Adrenal gland (tissue), 12 donors: ENCODE results near the gene ADD3. TPM values are rescaled to one million over a fixed set of nuclear protein-coding genes. Genes with fewer than 3 reads are reported as not detected.

Experiments
- DNase-seq, 7 donors: peaks; one replicate each; pipeline ENCODE4 v3.0.0-alpha.2; 2019 to 2020
- H3K27ac ChIP-seq, 5 donors: fragments of 200-600 bp; sonication (generic) in 4 of 5; 1 replicate in 3 of 5; 2 replicates in 2 of 5; pipeline versions ENCODE4 v1.5.1 to v1.8.0; 2016 to 2020; ENCODE audit warnings: mild to moderate bottlenecking in 1 of 5
- H3K27me3 ChIP-seq: fragments of 200-600 bp; 2 replicates; pipeline ENCODE4 v1.8.0; 2021
- H3K36me3 ChIP-seq, 2 donors: fragments of 200-600 bp; replicated peaks in 1 of 2; 1 replicate in 1 of 2; 2 replicates in 1 of 2; pipeline versions ENCODE4 v1.5.1 to v1.8.0; 2018 to 2022
- H3K4me1 ChIP-seq, 2 donors: fragments of 200-600 bp; replicated peaks in 1 of 2; 1 replicate in 1 of 2; 2 replicates in 1 of 2; pipeline versions ENCODE4 v1.5.1 to v1.8.0; 2018 to 2021
- H3K4me3 ChIP-seq, 4 donors: fragments of 200-600 bp; sonication (generic) in 3 of 4; one replicate each; pipeline ENCODE4 v1.5.1; 2016 to 2018
- H3K9me3 ChIP-seq, 3 donors: fragments of 200-600 bp; sonication (generic) in 1 of 3; replicated peaks in 1 of 3; 1 replicate in 2 of 3; 2 replicates in 1 of 3; pipeline versions ENCODE4 v1.5.1 to v1.8.0; 2016 to 2021
- POLR2A ChIP-seq, 2 donors: fragments of 450-650 bp; IDR thresholded peaks; one replicate each; pipeline ENCODE4 v1.6.1; 2017; ENCODE audit warnings: antibody characterized with exemption in 2 of 2, mild to moderate bottlenecking in 2 of 2, moderate library complexity in 1 of 2
- WGBS, 4 donors: extraction: QIAGEN DNeasy Blood & Tissue Kit in 2 of 4; methylation state at CpG; one replicate each; pipeline versions ENCODE4 v1.1.5 to v1.1.7; 2013 to 2017; 5-methylcytosine and 5-hydroxymethylcytosine counted together
- intact Hi-C, 2 donors: fragments of 100-400 bp; cut with DNase I; formaldehyde crosslinking; loops; one replicate each; pipeline versions ENCODE4 v1.14.1 to v1.15.0; 2022 to 2023
- polyA plus RNA-seq, 3 donors: library from polyadenylated mRNA; stranded (reverse); fragments of 200-250 nt in 2 of 3; fragments of 350-450 nt in 1 of 3; fragmentation: Illumina TruSeq in 1 of 3; extraction: RNeasy Lipid Tissue Mini Kit (QIAGEN cat#74804) in 1 of 3; gene quantifications; one replicate each; pipeline ENCODE4 v1.2.3, GENCODE V29; 2013 to 2014
- total RNA-seq, 9 donors: library from RNA; depleted of rRNA in 4 of 9; stranded (reverse); fragments of >200 nt in 4 of 9; fragments of 120-200 nt in 1 of 9; fragmentation: NEBNext Ultra II Directional in 1 of 9; extraction: Animal tissue kit (Norgen Biotek cat#: 25700) in 1 of 9; gene quantifications; one replicate each; pipeline versions ENCODE4 v1.1.0 to v1.2.4, GENCODE V29; 2013 to 2023
- TF ChIP-seq, protein P1 (sequence below), 6 experiments: fragments of 450-650 bp in 4 of 6; fragments of 200-600 bp in 2 of 6; sonication (generic) in 1 of 6; IDR thresholded peaks; 1 replicate in 5 of 6; 2 replicates in 1 of 6; pipeline versions ENCODE4 v1.5.1 to v1.8.0; 2016 to 2021; ENCODE audit warnings: antibody characterized with exemption in 6 of 6, mild to moderate bottlenecking in 2 of 6, moderate library complexity in 1 of 6
- donor health status: healthy with polysubstance abuse.
- donor health status: Bipolar disorder and iron deficiency.
- donor health status: DM: yes; HTN: yes; CAD: no.
- donor health status: DM: no; HTN: no; CAD: no.
- donor health status: DM: no; HTN: no; CAD: no.
- donor health status: DM: yes; HTN: yes; CAD: no.

ADD3 gene
- total and polyA plus RNA-seq, 12 donors: 15.6 to 122 (median 43.4) TPM

DNA sequence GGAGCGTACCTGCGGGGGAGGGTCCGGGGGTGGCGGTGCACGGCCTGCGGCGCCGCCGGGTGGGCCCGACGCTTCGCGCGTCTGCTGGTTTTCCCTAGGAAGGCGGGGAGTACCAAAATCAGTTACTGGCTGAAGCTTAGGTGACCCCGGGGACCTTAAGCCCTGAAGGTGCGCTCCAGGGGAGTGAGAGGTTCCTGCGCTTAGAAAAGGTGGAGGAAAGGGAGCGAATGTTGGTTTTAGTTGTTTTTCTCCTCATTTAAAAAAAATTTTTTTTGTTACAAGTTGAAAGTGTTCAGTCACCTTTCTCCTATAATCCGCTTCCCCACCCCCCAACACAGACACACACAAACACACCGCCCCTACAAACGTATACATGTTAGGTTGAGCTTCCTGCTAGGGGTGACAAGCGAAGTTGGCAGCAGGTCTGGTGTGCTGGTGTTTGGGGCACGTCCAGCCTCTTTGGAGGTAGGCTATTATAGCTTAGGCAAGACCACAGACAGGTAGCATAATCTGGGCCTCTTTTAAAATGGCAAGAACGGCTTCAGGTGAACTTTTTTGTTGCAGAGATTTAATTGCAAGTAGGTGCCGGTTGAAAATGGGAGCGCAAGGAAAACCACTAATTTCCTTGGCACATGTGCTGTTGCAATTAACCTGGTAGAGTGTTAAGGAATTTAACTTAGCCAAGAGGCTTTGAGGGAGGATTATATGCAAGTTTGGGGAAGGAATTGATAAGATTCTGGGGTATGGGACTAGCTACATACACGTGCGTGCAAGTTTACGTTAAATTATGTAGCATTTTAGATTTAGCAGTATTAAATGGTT, 945 bp downstream of the ADD3 start:
- Histone ChIP-seq H3K27me3 (no peaks in the 10 kb centered on the region), H3K4me1 (peaks cover 4 to 33% of the 10 kb centered on the region in 2 donors), H3K36me3 (no peaks in the 10 kb centered on the region), H3K4me3 (peak overlapping the region; percentile 36 to 96 (median 82)), H3K9me3 (no peaks in the 10 kb centered on the region), H3K27ac (peak overlapping the region in 4 of 5 donors; percentile 81 to 90 (median 86))
- TF ChIP-seq, protein P1, sequence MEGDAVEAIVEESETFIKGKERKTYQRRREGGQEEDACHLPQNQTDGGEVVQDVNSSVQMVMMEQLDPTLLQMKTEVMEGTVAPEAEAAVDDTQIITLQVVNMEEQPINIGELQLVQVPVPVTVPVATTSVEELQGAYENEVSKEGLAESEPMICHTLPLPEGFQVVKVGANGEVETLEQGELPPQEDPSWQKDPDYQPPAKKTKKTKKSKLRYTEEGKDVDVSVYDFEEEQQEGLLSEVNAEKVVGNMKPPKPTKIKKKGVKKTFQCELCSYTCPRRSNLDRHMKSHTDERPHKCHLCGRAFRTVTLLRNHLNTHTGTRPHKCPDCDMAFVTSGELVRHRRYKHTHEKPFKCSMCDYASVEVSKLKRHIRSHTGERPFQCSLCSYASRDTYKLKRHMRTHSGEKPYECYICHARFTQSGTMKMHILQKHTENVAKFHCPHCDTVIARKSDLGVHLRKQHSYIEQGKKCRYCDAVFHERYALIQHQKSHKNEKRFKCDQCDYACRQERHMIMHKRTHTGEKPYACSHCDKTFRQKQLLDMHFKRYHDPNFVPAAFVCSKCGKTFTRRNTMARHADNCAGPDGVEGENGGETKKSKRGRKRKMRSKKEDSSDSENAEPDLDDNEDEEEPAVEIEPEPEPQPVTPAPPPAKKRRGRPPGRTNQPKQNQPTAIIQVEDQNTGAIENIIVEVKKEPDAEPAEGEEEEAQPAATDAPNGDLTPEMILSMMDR (IDR thresholded peaks at IDR 0.05): no peak
- TF ChIP-seq POLR2A (IDR thresholded peaks at IDR 0.05): no peak
- intact Hi-C loops: loop anchor here (10.0 kb wide), 1 partner anchor 124 kb away; no protein-coding TSS in a partner anchor
- 4 to 6% (median 5%) methylated on average over 18 to 30 of the region's 30 CpGs for WGBS, 4 donors
- peak; percentile 25 to 57 (median 35) for DNase-seq

DNA sequence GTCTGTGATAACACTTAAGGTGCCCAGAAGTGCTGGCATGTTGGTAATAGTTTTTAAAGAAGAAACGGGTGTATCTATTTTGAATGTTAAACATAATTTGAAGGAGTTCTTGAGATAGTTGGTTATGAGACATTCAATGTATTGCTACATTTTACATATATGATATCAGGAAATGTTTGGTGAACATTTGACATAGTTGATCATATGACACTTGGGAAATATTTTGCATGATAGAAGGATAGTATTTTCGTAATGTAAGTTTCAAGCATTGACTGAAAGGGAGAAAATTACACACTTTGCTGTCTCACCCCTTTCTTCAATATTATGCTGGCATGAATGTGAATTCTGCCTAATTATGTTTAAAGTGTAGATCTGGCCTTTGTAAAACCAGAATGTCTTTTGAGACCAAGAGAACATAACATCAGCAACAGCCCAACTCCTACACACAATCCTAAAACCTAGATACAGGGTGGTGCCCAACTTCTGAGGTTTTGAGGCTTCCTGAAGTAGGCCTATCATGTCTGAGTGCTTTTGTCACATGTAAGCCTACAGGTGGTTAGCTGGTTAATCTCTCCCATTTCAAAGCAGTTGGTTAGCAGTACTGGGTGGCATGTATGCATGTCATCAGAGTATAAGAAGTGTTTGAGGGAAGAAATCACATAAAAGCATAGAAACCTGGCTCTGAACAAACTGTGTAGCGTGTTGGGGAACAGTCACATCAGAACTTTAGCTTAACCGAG, 2.1 kb downstream of the ADD3 start:
- no peak for TF ChIP-seq POLR2A (IDR thresholded peaks at IDR 0.05)
- TF ChIP-seq, protein P1 (IDR thresholded peaks at IDR 0.05): no peak
- 73 to 80% (median 77%) methylated on average over 4 of the region's 4 CpGs for WGBS, 4 donors
- no peak overlapping the region for H3K27ac ChIP-seq

DNA sequence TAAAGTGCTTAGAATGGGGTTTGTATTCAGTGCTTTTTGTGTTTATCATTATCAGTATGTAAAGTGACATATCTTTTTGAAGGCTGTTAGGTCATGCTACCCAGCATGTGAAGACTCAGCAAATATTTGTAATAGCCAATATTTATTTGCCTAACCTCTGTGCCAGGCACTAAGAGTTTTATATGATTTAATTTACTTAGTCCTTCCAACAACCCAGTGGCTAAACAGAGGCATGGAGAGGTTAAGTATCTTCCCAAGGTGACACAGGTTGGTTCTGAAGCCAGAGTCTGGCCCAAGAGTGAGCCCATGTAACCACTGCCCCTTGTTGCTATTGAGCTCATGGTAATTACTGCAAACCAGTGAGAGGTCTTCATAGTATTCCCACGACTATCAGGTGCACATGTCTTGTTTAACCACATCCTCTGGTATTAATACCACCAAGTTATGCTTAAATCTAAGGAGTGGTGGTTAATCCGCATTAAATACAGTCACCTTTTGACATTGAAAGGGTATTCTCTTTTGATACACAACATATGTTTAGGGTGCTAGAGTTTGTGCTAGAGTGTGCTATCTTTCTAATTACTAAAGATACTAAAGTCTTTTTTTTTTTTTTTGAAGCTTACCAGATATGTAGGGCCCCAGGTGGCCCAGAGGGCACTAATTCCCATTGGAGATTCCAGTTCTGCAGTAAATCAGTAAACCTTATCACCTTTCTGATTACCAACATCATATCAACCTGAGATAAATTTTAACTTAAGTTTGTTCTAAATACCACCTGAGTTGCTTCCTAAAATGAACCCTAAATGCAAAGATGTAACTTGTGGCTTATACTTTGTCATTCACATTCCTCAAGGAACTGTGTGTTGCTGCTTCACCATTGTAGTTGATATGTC, 2.9 kb downstream of the ADD3 start:
- H3K4me1 ChIP-seq: peaks cover 4 to 33% of the 10 kb centered on the region in 2 donors
- no peak overlapping the region for H3K27ac ChIP-seq
- H3K9me3 ChIP-seq: no peaks in the 10 kb centered on the region
- intact Hi-C loops: loop anchor here in 1 of 2 donors (10.0 kb wide), 1 partner anchor 64 kb away; no protein-coding TSS in a partner anchor
- WGBS, 4 donors: 55 to 72% (median 71%) methylated on average over 2 of the region's 2 CpGs
- DNase-seq: no peak
- H3K27me3 ChIP-seq: no peaks in the 10 kb centered on the region
- no peak for TF ChIP-seq POLR2A (IDR thresholded peaks at IDR 0.05)
- TF ChIP-seq, protein P1 (IDR thresholded peaks at IDR 0.05): no peak
- no peaks in the 10 kb centered on the region for H3K36me3 ChIP-seq
- no peak overlapping the region for H3K4me3 ChIP-seq

More for the DNA sequence above, 2.1 kb downstream of the ADD3 start:
- DNase-seq: no peak
- intact Hi-C loops: loop anchor here (10.0 kb wide), 2 partner anchors 65 to 125 kb away; no protein-coding TSS in a partner anchor
- H3K4me1 ChIP-seq: peaks cover 4 to 38% of the 10 kb centered on the region in 2 donors
- H3K27me3 ChIP-seq: no peaks in the 10 kb centered on the region
- H3K36me3 ChIP-seq: no peaks in the 10 kb centered on the region
- no peaks in the 10 kb centered on the region for H3K9me3 ChIP-seq
- peak overlapping the region in 1 of 4 donors; percentile 96 for H3K4me3 ChIP-seq
